ENCODE data around the gene ARRB1.
"Not testable (repeated sequence)": the region's sequence is repeated elsewhere in the genome, so short reads cannot be mapped to it uniquely, and the experiment has no call there.

ARRB1 gene

DNA sequence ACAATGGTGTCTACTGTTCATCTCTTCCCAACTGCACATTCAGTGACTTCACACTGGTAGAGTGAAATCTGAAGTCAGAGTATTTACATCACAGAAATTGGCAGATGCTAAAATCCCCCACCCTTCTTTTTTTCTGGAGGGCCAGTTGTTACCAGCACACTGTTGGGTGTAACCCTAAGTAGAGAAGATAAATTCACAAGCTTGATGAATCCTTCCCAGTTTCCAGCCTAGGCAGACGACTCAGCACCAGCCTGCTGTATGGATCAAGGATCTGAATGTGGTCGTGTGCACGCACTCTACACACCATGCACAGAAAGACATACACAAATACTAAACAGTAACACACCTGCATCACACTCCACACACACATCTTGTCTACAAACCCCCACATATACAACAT lies 46.0 kb downstream of the ARRB1 start:
- no peaks in the 10 kb centered on the region for H3K4me1 ChIP-seq (ENCODE audit: low read length)
- H3F3A ChIP-seq (ENCODE audit: insufficient read depth, low read length) = no peaks in the 10 kb centered on the region
- no peaks in the 10 kb centered on the region for H3K9me3 ChIP-seq (replicated peaks; ENCODE audit: insufficient read depth, low read length)
- no peaks in the 10 kb centered on the region for H3K9me2 ChIP-seq (replicated peaks; ENCODE audit: insufficient read depth, low read length)
- H4K20me1 ChIP-seq (ENCODE audit: insufficient read depth, low read length) = no peaks in the 10 kb centered on the region
- no peak overlapping the region for H3K4me2 ChIP-seq (ENCODE audit: low read depth, low read length)
- H3K36me3 ChIP-seq (replicated peaks; ENCODE audit: insufficient read depth, low read length) = no peaks in the 10 kb centered on the region
- no peak for DNase-seq
- no peaks in the 10 kb centered on the region for H3K79me2 ChIP-seq (ENCODE audit: low read length)
- H3K27ac ChIP-seq (ENCODE audit: low read length) = no peak overlapping the region
- H3K4me3 ChIP-seq (ENCODE audit: low read length) = no peak overlapping the region
- no peaks in the 10 kb centered on the region for H3K27me3 ChIP-seq (replicated peaks; ENCODE audit: insufficient read depth, low read length)
- no peak overlapping the region for H2AFZ ChIP-seq (ENCODE audit: low read length)
- H3K9ac ChIP-seq (ENCODE audit: low read length) = no peak overlapping the region
- TF ChIP-seq EZH2 (optimal IDR thresholded peaks at IDR 0.05; ENCODE audit: low read depth, low read length) (no peak), EZH2phosphoT487 (IDR thresholded peaks at IDR 0.05; ENCODE audit: low read length) (no peak)
- TF ChIP-seq, protein P1, sequence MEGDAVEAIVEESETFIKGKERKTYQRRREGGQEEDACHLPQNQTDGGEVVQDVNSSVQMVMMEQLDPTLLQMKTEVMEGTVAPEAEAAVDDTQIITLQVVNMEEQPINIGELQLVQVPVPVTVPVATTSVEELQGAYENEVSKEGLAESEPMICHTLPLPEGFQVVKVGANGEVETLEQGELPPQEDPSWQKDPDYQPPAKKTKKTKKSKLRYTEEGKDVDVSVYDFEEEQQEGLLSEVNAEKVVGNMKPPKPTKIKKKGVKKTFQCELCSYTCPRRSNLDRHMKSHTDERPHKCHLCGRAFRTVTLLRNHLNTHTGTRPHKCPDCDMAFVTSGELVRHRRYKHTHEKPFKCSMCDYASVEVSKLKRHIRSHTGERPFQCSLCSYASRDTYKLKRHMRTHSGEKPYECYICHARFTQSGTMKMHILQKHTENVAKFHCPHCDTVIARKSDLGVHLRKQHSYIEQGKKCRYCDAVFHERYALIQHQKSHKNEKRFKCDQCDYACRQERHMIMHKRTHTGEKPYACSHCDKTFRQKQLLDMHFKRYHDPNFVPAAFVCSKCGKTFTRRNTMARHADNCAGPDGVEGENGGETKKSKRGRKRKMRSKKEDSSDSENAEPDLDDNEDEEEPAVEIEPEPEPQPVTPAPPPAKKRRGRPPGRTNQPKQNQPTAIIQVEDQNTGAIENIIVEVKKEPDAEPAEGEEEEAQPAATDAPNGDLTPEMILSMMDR (IDR thresholded peaks at IDR 0.05; ENCODE audit: low read length) = no peak

DNA sequence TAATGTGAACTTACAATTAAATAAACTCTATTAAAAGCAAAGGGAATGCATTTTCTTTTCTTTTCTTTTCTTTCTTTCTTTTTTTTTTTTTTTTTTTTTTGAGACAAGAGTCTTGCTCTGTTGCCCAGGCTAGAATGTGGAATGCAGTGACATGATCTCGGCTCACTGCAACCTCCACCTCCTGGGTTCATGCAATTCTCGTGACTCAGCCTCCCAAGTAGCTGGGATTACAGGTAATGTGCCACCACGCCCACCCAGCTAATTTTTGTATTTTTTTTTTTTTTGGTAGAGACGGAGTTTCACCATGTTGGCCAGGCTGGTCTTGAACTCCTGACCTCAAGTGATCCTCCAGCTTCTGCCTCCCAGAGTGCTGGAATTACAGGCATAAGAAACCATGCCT lies 46.5 kb downstream of the ARRB1 start:
- H3K9me2 ChIP-seq (replicated peaks; ENCODE audit: insufficient read depth, low read length); H3K4me1 ChIP-seq (ENCODE audit: low read length); H3K9me3 ChIP-seq (replicated peaks; ENCODE audit: insufficient read depth, low read length); H3K4me2 ChIP-seq (ENCODE audit: low read depth, low read length); H3K27me3 ChIP-seq (replicated peaks; ENCODE audit: insufficient read depth, low read length); H3F3A ChIP-seq (ENCODE audit: insufficient read depth, low read length); H3K36me3 ChIP-seq (replicated peaks; ENCODE audit: insufficient read depth, low read length); H2AFZ ChIP-seq (ENCODE audit: low read length); H3K4me3 ChIP-seq (ENCODE audit: low read length); DNase-seq; H3K27ac ChIP-seq (ENCODE audit: low read length); H3K79me2 ChIP-seq (ENCODE audit: low read length); H4K20me1 ChIP-seq (ENCODE audit: insufficient read depth, low read length); H3K9ac ChIP-seq (ENCODE audit: low read length): not testable (repeated sequence)

DNA sequence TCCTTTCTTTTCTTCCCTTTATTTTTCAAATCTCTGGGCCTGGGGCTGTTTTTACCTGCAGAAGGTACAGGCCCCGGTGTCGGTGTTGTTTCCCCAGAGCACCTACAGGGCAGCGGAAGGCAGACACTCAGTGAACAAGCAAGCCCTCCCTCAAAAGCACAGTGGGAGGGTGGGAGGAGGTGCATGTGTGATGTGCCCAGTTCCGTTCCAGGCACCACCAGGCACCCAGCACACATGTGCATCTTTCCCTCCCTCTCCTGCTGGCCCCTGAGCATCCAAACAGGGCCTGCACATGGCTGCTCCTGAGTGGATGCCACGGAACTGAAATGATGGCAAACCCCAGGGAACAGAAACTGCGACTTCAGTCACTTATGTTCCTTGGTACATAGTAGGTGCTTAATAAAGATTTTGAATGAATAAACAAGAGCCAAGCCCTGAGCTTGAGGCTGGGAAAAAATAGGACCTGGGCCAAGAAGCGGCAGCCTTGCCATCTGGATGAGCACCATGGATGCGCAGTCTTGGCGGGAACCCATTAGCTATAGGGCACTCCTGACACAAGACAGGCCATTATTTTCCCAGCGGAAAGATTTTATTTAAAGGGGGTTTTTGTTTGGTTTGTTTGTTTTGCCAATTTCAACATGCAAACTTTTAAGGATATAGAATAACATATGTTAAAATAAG lies 47.8 kb downstream of the ARRB1 start:
- H3K27me3 ChIP-seq (replicated peaks; ENCODE audit: insufficient read depth, low read length) = no peaks in the 10 kb centered on the region
- H3K79me2 ChIP-seq (ENCODE audit: low read length) = no peaks in the 10 kb centered on the region
- no peaks in the 10 kb centered on the region for H3K4me1 ChIP-seq (ENCODE audit: low read length)
- no peaks in the 10 kb centered on the region for H3K9me3 ChIP-seq (replicated peaks; ENCODE audit: insufficient read depth, low read length)
- H4K20me1 ChIP-seq (ENCODE audit: insufficient read depth, low read length) = no peaks in the 10 kb centered on the region
- no peaks in the 10 kb centered on the region for H3K9me2 ChIP-seq (replicated peaks; ENCODE audit: insufficient read depth, low read length)
- H3K9ac ChIP-seq (ENCODE audit: low read length) = no peak overlapping the region
- H3K27ac ChIP-seq (ENCODE audit: low read length) = no peak overlapping the region
- H3F3A ChIP-seq (ENCODE audit: insufficient read depth, low read length) = no peaks in the 10 kb centered on the region
- no peak for DNase-seq
- no peak overlapping the region for H3K4me3 ChIP-seq (ENCODE audit: low read length)
- H3K4me2 ChIP-seq (ENCODE audit: low read depth, low read length) = no peak overlapping the region
- TF ChIP-seq, protein P1 (IDR thresholded peaks at IDR 0.05; ENCODE audit: low read length) = no peak
- TF ChIP-seq EZH2 (optimal IDR thresholded peaks at IDR 0.05; ENCODE audit: low read depth, low read length) (no peak), EZH2phosphoT487 (IDR thresholded peaks at IDR 0.05; ENCODE audit: low read length) (no peak)
- H3K36me3 ChIP-seq (replicated peaks; ENCODE audit: insufficient read depth, low read length) = no peaks in the 10 kb centered on the region
- H2AFZ ChIP-seq (ENCODE audit: low read length) = no peak overlapping the region

DNA sequence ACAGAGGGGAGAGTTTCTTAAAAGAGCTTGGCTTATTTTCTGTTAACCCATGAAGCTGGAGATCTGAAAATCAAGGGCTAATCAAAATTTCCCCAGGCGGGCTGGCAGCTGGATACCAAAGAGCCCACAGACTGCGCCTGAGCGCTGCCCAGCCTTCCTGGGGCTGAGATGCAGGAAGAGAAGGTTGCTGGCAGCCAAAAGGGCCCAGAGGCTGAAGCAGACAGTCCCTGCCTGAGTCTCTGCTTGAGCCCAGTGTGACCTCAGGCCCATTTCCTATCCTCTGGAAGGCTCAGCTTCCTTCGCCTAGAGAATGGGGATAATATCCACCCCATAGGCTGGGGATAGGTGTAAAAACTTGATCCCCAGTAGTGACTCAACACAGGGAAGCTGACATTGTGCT lies 49.1 kb downstream of the ARRB1 start:
- Histone ChIP-seq H2AFZ (ENCODE audit: low read length) (no peak overlapping the region), H3K36me3 (replicated peaks; ENCODE audit: insufficient read depth, low read length) (no peaks in the 10 kb centered on the region), H3K4me2 (ENCODE audit: low read depth, low read length) (no peak overlapping the region), H3K4me1 (ENCODE audit: low read length) (no peaks in the 10 kb centered on the region), H3K9ac (ENCODE audit: low read length) (no peak overlapping the region), H3F3A (ENCODE audit: insufficient read depth, low read length) (no peaks in the 10 kb centered on the region), H3K27me3 (replicated peaks; ENCODE audit: insufficient read depth, low read length) (no peaks in the 10 kb centered on the region), H3K79me2 (ENCODE audit: low read length) (no peaks in the 10 kb centered on the region), H4K20me1 (ENCODE audit: insufficient read depth, low read length) (no peaks in the 10 kb centered on the region), H3K9me2 (replicated peaks; ENCODE audit: insufficient read depth, low read length) (no peaks in the 10 kb centered on the region), H3K9me3 (replicated peaks; ENCODE audit: insufficient read depth, low read length) (no peaks in the 10 kb centered on the region), H3K27ac (ENCODE audit: low read length) (no peak overlapping the region), H3K4me3 (ENCODE audit: low read length) (no peak overlapping the region)
- DNase-seq = no peak
- TF ChIP-seq EZH2phosphoT487 (IDR thresholded peaks at IDR 0.05; ENCODE audit: low read length) (no peak), EZH2 (optimal IDR thresholded peaks at IDR 0.05; ENCODE audit: low read depth, low read length) (no peak)
- TF ChIP-seq, protein P1 (IDR thresholded peaks at IDR 0.05; ENCODE audit: low read length) = no peak
